GM12878 (cell line): ENCODE data around the gene SERPINI1. TPM values are rescaled to one million over a fixed set of nuclear protein-coding genes. Genes with fewer than 3 reads are reported as not detected.
A peak's percentile ranks its signal among the peaks of the same experiment; 100 is the strongest.

ENCODE experiments used
- ATAC-seq: fragments of 200-7000 bp; cut with Tn5 transposase; 3 replicates; pipeline ENCODE4 v1.9.1; 2020; ENCODE audit warnings: mild to moderate bottlenecking, moderate library complexity
- BruUV-seq: library from RNA; stranded (reverse); fragments of 400-500 nt; replicated peaks from 2 replicates; lab custom pipeline; 2021; lab: Mats Ljungman, UMichigan
- CTCF ChIA-PET: fragments of 300-600 bp; sonication (Branson Sonifier 250); formaldehyde crosslinking; extraction: SDS; loops from one replicate; lab custom pipeline; 2021; ENCODE audit warnings: inconsistent platforms; lab: Yijun Ruan, JAX
- POLR2A ChIA-PET: fragments of 350-600 bp; formaldehyde crosslinking; extraction: SDS; loops from one replicate; lab custom pipeline; 2021; ENCODE audit warnings: inconsistent platforms; lab: Charles Lee
- RAD21 ChIA-PET: fragments of 300-600 bp; sonication (Branson Sonifier 250); formaldehyde crosslinking; loops from one replicate; lab custom pipeline; 2023; ENCODE audit warnings: antibody characterized with exemption; ENCODE audit not compliant: unreplicated experiment; lab: Charles Lee
- SMC1A ChIA-PET: fragments of 300-600 bp; sonication (Branson Sonifier 250); formaldehyde crosslinking; loops from one replicate; lab custom pipeline; 2023; ENCODE audit not compliant: unreplicated experiment, uncharacterized antibody; lab: Charles Lee
- DNase-seq: peaks from one replicate; pipeline ENCODE4 v3.0.0-alpha.2; 2011; ENCODE audit warnings: low read depth, low spot score
- FAIRE-seq: peaks from 3 replicates; lab custom pipeline; 2011; peaks lifted over from hg19 to GRCh38; lab: Jason Lieb, UNC
- H2AFZ ChIP-seq: 2 replicates; pipeline ENCODE4 v1.6.0; 2011; ENCODE audit warnings: low read depth, low read length, control low read depth; ENCODE audit not compliant: control insufficient read depth
- H3K27ac ChIP-seq: 2 replicates; pipeline ENCODE4 v1.5.1; 2011; ENCODE audit warnings: control low read depth; ENCODE audit not compliant: control insufficient read depth, insufficient read depth
- H3K27me3 ChIP-seq, 2 experiments: replicated peaks in 1 of 2; 2 replicates each; pipeline versions ENCODE4 v1.6.0 to v1.6.1; 2011; ENCODE audit warnings: low read length in 1 of 2; ENCODE audit not compliant: control insufficient read depth in 2 of 2, insufficient read depth in 2 of 2
- H3K36me3 ChIP-seq, 2 experiments: 2 replicates each; pipeline ENCODE4 v1.5.1; 2011; ENCODE audit warnings: low read length in 1 of 2; ENCODE audit not compliant: control insufficient read depth in 2 of 2, insufficient read depth in 2 of 2
- H3K4me1 ChIP-seq: 2 replicates; pipeline ENCODE4 v1.6.1; 2011; ENCODE audit warnings: mild to moderate bottlenecking, low read length, moderate library complexity, mixed read lengths; ENCODE audit not compliant: control insufficient read depth, insufficient read depth
- H3K4me2 ChIP-seq: 2 replicates; pipeline ENCODE4 v1.6.0; 2011; ENCODE audit warnings: control low read depth; ENCODE audit not compliant: control insufficient read depth, insufficient read depth
- H3K4me3 ChIP-seq: fragments of 200-600 bp; sonication (generic); 2 replicates; pipeline ENCODE4 v1.5.1; 2016
- H3K79me2 ChIP-seq: 2 replicates; pipeline ENCODE4 v1.6.0; 2011; ENCODE audit warnings: low read length; ENCODE audit not compliant: control insufficient read depth, insufficient read depth
- H3K9ac ChIP-seq: 2 replicates; pipeline ENCODE4 v1.8.0; 2011; ENCODE audit warnings: low read length, control low read depth, mixed read lengths; ENCODE audit not compliant: control insufficient read depth, insufficient read depth
- H3K9me3 ChIP-seq: replicated peaks from 3 replicates; pipeline ENCODE4 v1.5.1; 2011; ENCODE audit warnings: mild to moderate bottlenecking, low read length; ENCODE audit not compliant: control insufficient read depth, insufficient read depth
- H4K20me1 ChIP-seq: 2 replicates; pipeline ENCODE4 v1.6.0; 2011; ENCODE audit not compliant: control insufficient read depth, insufficient read depth
- ASH2L ChIP-seq: fragments of 300-600, 200-600 bp; sonication (generic); IDR thresholded peaks from 2 replicates; pipeline ENCODE4 v1.6.1; 2017; ENCODE audit warnings: low read depth, mild to moderate bottlenecking, borderline replicate concordance
- BRCA1 ChIP-seq: IDR thresholded peaks from 2 replicates; pipeline ENCODE4 v1.6.1; 2011; ENCODE audit warnings: low read depth, low read length, improper control_type of control experiment
- CHD2 ChIP-seq: IDR thresholded peaks from 2 replicates; pipeline ENCODE4 v1.6.1; 2011; ENCODE audit warnings: low read depth, low read length, improper control_type of control experiment, borderline replicate concordance
- EZH2 ChIP-seq: IDR thresholded peaks from 2 replicates; pipeline ENCODE4 v1.6.1; 2012; ENCODE audit warnings: low read depth, mild to moderate bottlenecking, control low read depth, inconsistent platforms, low read length, borderline replicate concordance; ENCODE audit not compliant: control insufficient read depth
- KDM1A ChIP-seq: fragments of 200-600 bp; sonication (generic); IDR thresholded peaks from 2 replicates; pipeline ENCODE4 v1.6.1; 2016; ENCODE audit warnings: borderline replicate concordance
- KLF5 ChIP-seq: fragments of 450-650 bp; IDR thresholded peaks from 2 replicates; pipeline ENCODE4 v1.6.1; 2014; ENCODE audit warnings: mild to moderate bottlenecking; ENCODE audit not compliant: partially characterized antibody
- NFXL1 ChIP-seq: fragments of 450-650 bp; IDR thresholded peaks from 2 replicates; pipeline ENCODE4 v1.6.1; 2017; ENCODE audit warnings: antibody characterized with exemption, mild to moderate bottlenecking, borderline replicate concordance
- NFYA ChIP-seq: IDR thresholded peaks from 2 replicates; pipeline ENCODE4 v1.6.1; 2011; ENCODE audit warnings: low read depth, mild to moderate bottlenecking, low read length, improper control_type of control experiment, borderline replicate concordance
- SPI1 ChIP-seq: IDR thresholded peaks from 2 replicates; pipeline ENCODE4 v1.6.1; 2011; ENCODE audit warnings: low read depth, mild to moderate bottlenecking, low read length, moderate library complexity, borderline replicate concordance; ENCODE audit not compliant: insufficient read depth
- TAF1 ChIP-seq: IDR thresholded peaks from 2 replicates; pipeline ENCODE4 v1.6.1; 2011; ENCODE audit warnings: mild to moderate bottlenecking, low read depth, low read length, borderline replicate concordance
- WGBS: methylation state at CpG from one replicate; pipeline ENCODE4 v1.1.6; 2016; ENCODE audit warnings: low lambda C conversion rate; ENCODE audit not compliant: insufficient replicate concordance, insufficient coverage; ENCODE audit errors: missing lambda C conversion rate; 5-methylcytosine and 5-hydroxymethylcytosine counted together
- in situ Hi-C: fragments of 300-500 bp; cut with MboI; formaldehyde crosslinking; loops from 9 replicates; pipeline ENCODE4 v1.14.3; 2018; ENCODE audit warnings: mixed read lengths
- intact Hi-C: fragments of 100-400 bp; cut with micrococcal nuclease; formaldehyde crosslinking; loops from one replicate; pipeline ENCODE4 v1.14.2; 2022; ENCODE audit not compliant: unreplicated experiment
- polyA plus RNA-seq, 11 experiments: library from polyadenylated mRNA; depleted of rRNA in 4 of 11; unstranded in 6 of 11; stranded (reverse) in 5 of 11; fragments of >200 nt; fragmentation: Nextera tagmentation in 4 of 11; fragmentation: Illumina TruSeq in 1 of 11; extraction: Ambion mirVana in 4 of 11; extraction: Trizol in 1 of 11; gene quantifications; 1 replicate in 1 of 11; 2 replicates in 10 of 11; pipeline versions ENCODE4 v1.2.1 to v1.2.3, GENCODE V29; 2011 to 2016; ENCODE audit warnings: inconsistent platforms in 2 of 11, missing spikeins in 2 of 11, low read depth in 1 of 11
- total RNA-seq, 4 experiments: library from RNA; depleted of rRNA in 3 of 4; stranded (reverse); fragments of >200 nt in 3 of 4; fragmentation: Illumina TruSeq in 1 of 4; extraction: Trizol in 1 of 4; gene quantifications; 2 replicates each; pipeline versions ENCODE4 v1.2.1 to v1.2.3, GENCODE V29; 2013 to 2021

Gene SERPINI1
- total and polyA plus RNA-seq, 10 of the 15 experiments (the other 5 are each of a cell fraction or from before 2014, with no cell fraction given): 1.5 to 7.6 (median 3.6) TPM

DNA sequence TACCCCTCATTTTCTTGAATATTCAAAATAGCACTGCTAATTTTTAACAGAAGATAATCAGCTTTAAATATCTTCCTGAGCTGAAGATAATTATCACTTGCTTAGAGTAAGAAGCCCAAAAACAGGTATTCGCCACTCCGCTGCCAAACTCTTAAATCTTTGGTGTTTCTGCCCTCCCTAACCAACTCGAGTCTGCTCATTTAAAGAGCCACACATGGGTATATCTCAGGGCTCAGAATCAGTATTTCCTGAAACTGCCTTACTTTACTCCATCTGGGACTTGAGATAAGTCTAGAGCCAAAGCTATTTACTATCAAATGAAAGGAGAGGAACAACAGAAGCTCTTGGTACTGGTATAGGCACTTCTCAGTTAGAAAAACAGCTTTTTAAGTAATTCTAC, 11.6 kb upstream of the SERPINI1 start:
- ATAC-seq (no peak), FAIRE-seq (no peak), DNase-seq (no peak)
- Histone ChIP-seq H3K36me3 (peaks cover 0 to 11% of the 10 kb centered on the region in 2 experiments; a peak in 2 of 4 replicates), H3K27ac (no peak overlapping the region), H4K20me1 (no peaks in the 10 kb centered on the region), H3K4me2 (no peak overlapping the region), H3K9me3 (no peaks in the 10 kb centered on the region), H3K9ac (no peak overlapping the region), H3K27me3 (no peaks in the 10 kb centered on the region), H3K79me2 (peaks cover 73% of the 10 kb centered on the region), H3K4me1 (peaks cover 10% of the 10 kb centered on the region), H3K4me3 (no peak overlapping the region), H2AFZ (no peak overlapping the region)
- POLR2A ChIA-PET: no interaction called here
- intact Hi-C loops (no loop called here), in situ Hi-C loops (no loop called here)
- WGBS: 81% methylated on average over 3 of the region's 3 CpGs
- no peak for TF ChIP-seq BRCA1
- TF ChIP-seq NFYA: no peak
- CTCF ChIA-PET: interaction anchor here (0.7 to 2.2 kb wide), 5 partner anchors 12 to 39 kb away, joined by 3 to 13 read pairs (median 4); partner anchors contain the start of gene SERPINI1
- RAD21 ChIA-PET: interaction anchor here (1.0 kb wide), 1 partner anchor 12 kb away, joined by 3 read pairs; the partner anchor contains the start of gene SERPINI1
- SMC1A ChIA-PET: interaction anchor here (1.0 to 1.3 kb wide), 3 partner anchors 21 to 41 kb away, joined by 3 read pairs; no protein-coding TSS in a partner anchor
- no TSS peak for BruUV-seq

DNA sequence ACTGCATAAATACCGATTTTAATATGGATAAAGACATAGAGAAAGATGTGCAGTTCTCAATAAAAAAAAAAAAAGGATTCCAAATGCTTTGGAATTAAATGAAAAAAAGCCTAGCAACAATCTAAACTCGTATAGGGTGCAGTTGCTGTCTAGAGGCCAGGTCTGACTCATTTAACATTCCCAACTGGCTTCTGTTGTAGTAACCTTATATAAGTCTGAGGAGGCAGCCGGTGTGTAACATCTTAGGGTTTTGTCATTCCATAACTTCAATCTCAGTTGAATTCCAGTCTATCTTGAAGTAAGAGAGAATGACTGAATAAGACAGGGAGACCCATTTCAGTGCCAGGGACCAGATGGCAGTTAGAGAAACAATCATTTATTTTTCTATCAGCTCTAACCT, 7.3 kb upstream of the SERPINI1 start:
- Histone ChIP-seq H3K4me3 (no peak overlapping the region), H3K4me1 (peaks cover 12% of the 10 kb centered on the region), H2AFZ (no peak overlapping the region), H3K4me2 (no peak overlapping the region), H3K27ac (no peak overlapping the region), H3K9ac (no peak overlapping the region), H3K9me3 (no peaks in the 10 kb centered on the region), H3K36me3 (no peaks in the 10 kb centered on the region; a peak in 1 of 4 replicates), H3K79me2 (peaks cover 93% of the 10 kb centered on the region), H3K27me3 (no peaks in the 10 kb centered on the region), H4K20me1 (peaks cover 4% of the 10 kb centered on the region; the same call in 1 of the 2 replicates)
- ATAC-seq (peak; percentile 12), FAIRE-seq (no peak), DNase-seq (no peak)
- POLR2A ChIA-PET: no interaction called here
- RAD21 ChIA-PET: interaction anchor here (1.8 kb wide), 1 partner anchor 13 kb away, joined by 7 read pairs; no protein-coding TSS in a partner anchor
- 50% methylated on average over 3 of the region's 3 CpGs for WGBS
- no peak for TF ChIP-seq NFXL1
- TF ChIP-seq TAF1: no peak
- no peak for TF ChIP-seq KLF5
- no peak for TF ChIP-seq CHD2
- no peak for TF ChIP-seq KDM1A
- TF ChIP-seq ASH2L: no peak
- no peak for TF ChIP-seq EZH2
- TF ChIP-seq SPI1: no peak
- CTCF ChIA-PET: interaction anchor here (0.6 to 4.5 kb wide), 4 partner anchors 13 to 325 kb away, joined by 3 to 24 read pairs (median 7); no protein-coding TSS in a partner anchor
- BruUV-seq: no TSS peak
- SMC1A ChIA-PET: interaction anchor here (0.7 to 1.8 kb wide), 4 partner anchors 9 to 37 kb away, joined by 3 to 9 read pairs (median 5); no protein-coding TSS in a partner anchor
- in situ Hi-C loops (no loop called here), intact Hi-C loops (no loop called here)
